HEK293 (cell line): ENCODE results near the gene GALE.
A peak's percentile ranks its signal among the peaks of the same experiment; 100 is the strongest.

ENCODE experiments used
- EGR2 ChIP-seq: fragments of 450-650 bp; formaldehyde crosslinking; IDR thresholded peaks from 2 replicates; pipeline ENCODE4 v1.5.1; 2016; ENCODE audit warnings: low read depth, missing biosample characterization, missing genetic modification characterization
- HOXA7 ChIP-seq: sonication (generic); formaldehyde crosslinking; IDR thresholded peaks from 2 replicates; pipeline ENCODE4 v1.8.1; 2022; ENCODE audit warnings: missing genetic modification reagents, borderline replicate concordance
- KLF10 ChIP-seq: fragments of 450-650 bp; IDR thresholded peaks from 2 replicates; pipeline ENCODE4 v1.5.1; 2018; ENCODE audit warnings: missing biosample characterization, mild to moderate bottlenecking, missing genetic modification characterization
- ZBTB21 ChIP-seq: fragments of 450-650 bp; formaldehyde crosslinking; IDR thresholded peaks from 2 replicates; pipeline ENCODE4 v1.5.1; 2017; ENCODE audit warnings: missing biosample characterization, missing genetic modification characterization
- ZBTB7A ChIP-seq: fragments of 450-650 bp; formaldehyde crosslinking; IDR thresholded peaks from 2 replicates; pipeline ENCODE4 v1.5.1; 2016; ENCODE audit warnings: low read depth, missing biosample characterization, missing genetic modification characterization
- ZIC2 ChIP-seq: fragments of 450-650 bp; formaldehyde crosslinking; IDR thresholded peaks from 2 replicates; pipeline ENCODE4 v1.5.1; 2016; ENCODE audit warnings: missing biosample characterization, missing genetic modification characterization
- ZNF132 ChIP-seq: fragments of 450-650 bp; formaldehyde crosslinking; IDR thresholded peaks from 2 replicates; pipeline ENCODE4 v1.5.1; 2017; ENCODE audit warnings: missing biosample characterization, missing genetic modification characterization, borderline replicate concordance
- ZNF146 ChIP-seq: fragments of 450-650 bp; formaldehyde crosslinking; IDR thresholded peaks from 2 replicates; pipeline ENCODE4 v1.5.1; 2016; ENCODE audit warnings: missing biosample characterization, missing genetic modification characterization
- ZNF221 ChIP-seq: fragments of 450-650 bp; formaldehyde crosslinking; IDR thresholded peaks from 2 replicates; pipeline ENCODE4 v1.5.1; 2017; ENCODE audit warnings: missing biosample characterization, missing genetic modification characterization, borderline replicate concordance
- ZNF354C ChIP-seq: fragments of 450-650 bp; formaldehyde crosslinking; IDR thresholded peaks from 2 replicates; pipeline ENCODE4 v1.5.1; 2016; ENCODE audit warnings: missing biosample characterization, missing genetic modification characterization, low read depth, borderline replicate concordance
- ZNF391 ChIP-seq: fragments of 450-650 bp; formaldehyde crosslinking; IDR thresholded peaks from 2 replicates; pipeline ENCODE4 v1.5.1; 2016; ENCODE audit warnings: low read depth, missing biosample characterization, missing genetic modification characterization, borderline replicate concordance
- ZNF621 ChIP-seq: fragments of 450-650 bp; formaldehyde crosslinking; IDR thresholded peaks from 2 replicates; pipeline ENCODE4 v1.5.1; 2017; ENCODE audit warnings: missing biosample characterization, missing genetic modification characterization
- ZNF670 ChIP-seq: fragments of 450-650 bp; formaldehyde crosslinking; IDR thresholded peaks from 2 replicates; pipeline ENCODE4 v1.5.1; 2016; ENCODE audit warnings: missing biosample characterization, missing genetic modification characterization, low read depth
- ZNF776 ChIP-seq: fragments of 450-650 bp; formaldehyde crosslinking; IDR thresholded peaks from 2 replicates; pipeline ENCODE4 v1.5.0; 2017; ENCODE audit warnings: missing biosample characterization, missing genetic modification characterization, borderline replicate concordance
- ZNF837 ChIP-seq: fragments of 450-650 bp; formaldehyde crosslinking; IDR thresholded peaks from 2 replicates; pipeline ENCODE4 v1.5.1; 2016; ENCODE audit warnings: missing biosample characterization, missing genetic modification characterization
- TF ChIP-seq, protein P1 (sequence below): fragments of 450-650 bp; formaldehyde crosslinking; conservative IDR thresholded peaks from 2 replicates; pipeline ENCODE4 v1.5.1; 2016; ENCODE audit warnings: low read depth, missing biosample characterization, missing genetic modification characterization
- TF ChIP-seq, protein P2 (sequence below): fragments of 450-650 bp; formaldehyde crosslinking; IDR thresholded peaks from 2 replicates; pipeline ENCODE4 v1.5.1; 2016; ENCODE audit warnings: missing biosample characterization, missing genetic modification characterization
- TF ChIP-seq, protein P3 (sequence below): fragments of 450-650 bp; formaldehyde crosslinking; conservative IDR thresholded peaks from 2 replicates; pipeline ENCODE4 v1.5.1; 2016; ENCODE audit warnings: low read depth, missing biosample characterization, missing genetic modification characterization
- TF ChIP-seq, protein P4 (sequence below): fragments of 450-650 bp; formaldehyde crosslinking; IDR thresholded peaks from 2 replicates; pipeline ENCODE4 v1.5.1; 2016; ENCODE audit warnings: missing biosample characterization, missing genetic modification characterization
- TF ChIP-seq, protein P5 (sequence below): fragments of 450-650 bp; formaldehyde crosslinking; IDR thresholded peaks from 2 replicates; pipeline ENCODE4 v1.5.1; 2016; ENCODE audit warnings: missing biosample characterization, missing genetic modification characterization
- TF ChIP-seq, protein P6 (sequence below): fragments of 450-650 bp; formaldehyde crosslinking; IDR thresholded peaks from 2 replicates; pipeline ENCODE4 v1.5.1; 2017; ENCODE audit warnings: missing biosample characterization, missing genetic modification characterization

GALE gene

DNA sequence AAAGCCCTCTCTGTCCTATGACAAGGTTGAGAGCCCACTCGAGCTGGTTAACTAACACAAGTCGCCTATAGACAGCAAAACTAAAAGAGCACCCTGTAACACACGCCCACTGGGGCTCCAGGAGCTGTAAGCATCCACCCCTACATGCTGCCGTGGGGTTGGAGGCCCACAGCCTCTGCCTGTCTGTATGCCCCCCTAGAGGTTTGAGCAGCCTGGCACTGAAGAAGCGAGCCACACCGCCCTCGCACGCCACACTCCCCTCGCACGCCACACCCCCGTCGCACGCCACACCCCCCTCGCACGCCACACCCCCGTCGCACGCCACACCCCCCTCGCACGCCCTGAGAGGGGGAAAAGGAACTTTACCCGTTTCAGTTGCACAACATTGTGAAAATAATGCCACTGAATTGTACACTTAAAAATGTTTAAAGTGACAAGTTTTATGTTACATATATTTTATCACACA, 37.9 kb upstream of the GALE start (continued):
- TF ChIP-seq, protein P1, sequence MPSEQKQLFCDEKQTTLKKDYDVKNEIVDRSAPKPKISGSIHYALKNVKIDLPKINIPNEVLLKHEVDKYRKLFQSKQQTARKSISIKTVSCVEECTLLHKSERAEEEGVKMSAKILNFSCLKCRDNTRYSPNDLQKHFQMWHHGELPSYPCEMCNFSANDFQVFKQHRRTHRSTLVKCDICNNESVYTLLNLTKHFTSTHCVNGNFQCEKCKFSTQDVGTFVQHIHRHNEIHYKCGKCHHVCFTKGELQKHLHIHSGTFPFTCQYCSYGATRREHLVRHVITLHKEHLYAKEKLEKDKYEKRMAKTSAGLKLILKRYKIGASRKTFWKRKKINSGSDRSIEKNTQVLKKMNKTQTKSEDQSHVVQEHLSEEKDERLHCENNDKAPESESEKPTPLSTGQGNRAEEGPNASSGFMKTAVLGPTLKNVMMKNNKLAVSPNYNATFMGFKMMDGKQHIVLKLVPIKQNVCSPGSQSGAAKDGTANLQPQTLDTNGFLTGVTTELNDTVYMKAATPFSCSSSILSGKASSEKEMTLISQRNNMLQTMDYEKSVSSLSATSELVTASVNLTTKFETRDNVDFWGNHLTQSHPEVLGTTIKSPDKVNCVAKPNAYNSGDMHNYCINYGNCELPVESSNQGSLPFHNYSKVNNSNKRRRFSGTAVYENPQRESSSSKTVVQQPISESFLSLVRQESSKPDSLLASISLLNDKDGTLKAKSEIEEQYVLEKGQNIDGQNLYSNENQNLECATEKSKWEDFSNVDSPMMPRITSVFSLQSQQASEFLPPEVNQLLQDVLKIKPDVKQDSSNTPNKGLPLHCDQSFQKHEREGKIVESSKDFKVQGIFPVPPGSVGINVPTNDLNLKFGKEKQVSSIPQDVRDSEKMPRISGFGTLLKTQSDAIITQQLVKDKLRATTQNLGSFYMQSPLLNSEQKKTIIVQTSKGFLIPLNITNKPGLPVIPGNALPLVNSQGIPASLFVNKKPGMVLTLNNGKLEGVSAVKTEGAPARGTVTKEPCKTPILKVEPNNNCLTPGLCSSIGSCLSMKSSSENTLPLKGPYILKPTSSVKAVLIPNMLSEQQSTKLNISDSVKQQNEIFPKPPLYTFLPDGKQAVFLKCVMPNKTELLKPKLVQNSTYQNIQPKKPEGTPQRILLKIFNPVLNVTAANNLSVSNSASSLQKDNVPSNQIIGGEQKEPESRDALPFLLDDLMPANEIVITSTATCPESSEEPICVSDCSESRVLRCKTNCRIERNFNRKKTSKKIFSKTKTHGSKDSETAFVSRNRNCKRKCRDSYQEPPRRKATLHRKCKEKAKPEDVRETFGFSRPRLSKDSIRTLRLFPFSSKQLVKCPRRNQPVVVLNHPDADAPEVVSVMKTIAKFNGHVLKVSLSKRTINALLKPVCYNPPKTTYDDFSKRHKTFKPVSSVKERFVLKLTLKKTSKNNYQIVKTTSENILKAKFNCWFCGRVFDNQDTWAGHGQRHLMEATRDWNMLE (tag by site-specific recombination): no peak
- TF ChIP-seq, protein P2, sequence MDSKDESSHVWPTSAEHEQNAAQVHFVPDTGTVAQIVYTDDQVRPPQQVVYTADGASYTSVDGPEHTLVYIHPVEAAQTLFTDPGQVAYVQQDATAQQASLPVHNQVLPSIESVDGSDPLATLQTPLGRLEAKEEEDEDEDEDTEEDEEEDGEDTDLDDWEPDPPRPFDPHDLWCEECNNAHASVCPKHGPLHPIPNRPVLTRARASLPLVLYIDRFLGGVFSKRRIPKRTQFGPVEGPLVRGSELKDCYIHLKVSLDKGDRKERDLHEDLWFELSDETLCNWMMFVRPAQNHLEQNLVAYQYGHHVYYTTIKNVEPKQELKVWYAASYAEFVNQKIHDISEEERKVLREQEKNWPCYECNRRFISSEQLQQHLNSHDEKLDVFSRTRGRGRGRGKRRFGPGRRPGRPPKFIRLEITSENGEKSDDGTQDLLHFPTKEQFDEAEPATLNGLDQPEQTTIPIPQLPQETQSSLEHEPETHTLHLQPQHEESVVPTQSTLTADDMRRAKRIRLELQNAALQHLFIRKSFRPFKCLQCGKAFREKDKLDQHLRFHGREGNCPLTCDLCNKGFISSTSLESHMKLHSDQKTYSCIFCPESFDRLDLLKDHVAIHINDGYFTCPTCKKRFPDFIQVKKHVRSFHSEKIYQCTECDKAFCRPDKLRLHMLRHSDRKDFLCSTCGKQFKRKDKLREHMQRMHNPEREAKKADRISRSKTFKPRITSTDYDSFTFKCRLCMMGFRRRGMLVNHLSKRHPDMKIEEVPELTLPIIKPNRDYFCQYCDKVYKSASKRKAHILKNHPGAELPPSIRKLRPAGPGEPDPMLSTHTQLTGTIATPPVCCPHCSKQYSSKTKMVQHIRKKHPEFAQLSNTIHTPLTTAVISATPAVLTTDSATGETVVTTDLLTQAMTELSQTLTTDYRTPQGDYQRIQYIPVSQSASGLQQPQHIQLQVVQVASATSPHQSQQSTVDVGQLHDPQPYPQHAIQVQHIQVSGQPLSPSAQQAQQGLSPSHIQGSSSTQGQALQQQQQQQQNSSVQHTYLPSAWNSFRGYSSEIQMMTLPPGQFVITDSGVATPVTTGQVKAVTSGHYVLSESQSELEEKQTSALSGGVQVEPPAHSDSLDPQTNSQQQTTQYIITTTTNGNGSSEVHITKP (tag by site-specific recombination): peak; percentile 45
- TF ChIP-seq ZNF837 (tag by site-specific recombination): no peak
- no peak for TF ChIP-seq ZNF621 (tag by site-specific recombination)
- no peak for TF ChIP-seq ZBTB7A (tag by site-specific recombination)
- no peak for TF ChIP-seq ZNF221 (tag by site-specific recombination)
- TF ChIP-seq, protein P3, sequence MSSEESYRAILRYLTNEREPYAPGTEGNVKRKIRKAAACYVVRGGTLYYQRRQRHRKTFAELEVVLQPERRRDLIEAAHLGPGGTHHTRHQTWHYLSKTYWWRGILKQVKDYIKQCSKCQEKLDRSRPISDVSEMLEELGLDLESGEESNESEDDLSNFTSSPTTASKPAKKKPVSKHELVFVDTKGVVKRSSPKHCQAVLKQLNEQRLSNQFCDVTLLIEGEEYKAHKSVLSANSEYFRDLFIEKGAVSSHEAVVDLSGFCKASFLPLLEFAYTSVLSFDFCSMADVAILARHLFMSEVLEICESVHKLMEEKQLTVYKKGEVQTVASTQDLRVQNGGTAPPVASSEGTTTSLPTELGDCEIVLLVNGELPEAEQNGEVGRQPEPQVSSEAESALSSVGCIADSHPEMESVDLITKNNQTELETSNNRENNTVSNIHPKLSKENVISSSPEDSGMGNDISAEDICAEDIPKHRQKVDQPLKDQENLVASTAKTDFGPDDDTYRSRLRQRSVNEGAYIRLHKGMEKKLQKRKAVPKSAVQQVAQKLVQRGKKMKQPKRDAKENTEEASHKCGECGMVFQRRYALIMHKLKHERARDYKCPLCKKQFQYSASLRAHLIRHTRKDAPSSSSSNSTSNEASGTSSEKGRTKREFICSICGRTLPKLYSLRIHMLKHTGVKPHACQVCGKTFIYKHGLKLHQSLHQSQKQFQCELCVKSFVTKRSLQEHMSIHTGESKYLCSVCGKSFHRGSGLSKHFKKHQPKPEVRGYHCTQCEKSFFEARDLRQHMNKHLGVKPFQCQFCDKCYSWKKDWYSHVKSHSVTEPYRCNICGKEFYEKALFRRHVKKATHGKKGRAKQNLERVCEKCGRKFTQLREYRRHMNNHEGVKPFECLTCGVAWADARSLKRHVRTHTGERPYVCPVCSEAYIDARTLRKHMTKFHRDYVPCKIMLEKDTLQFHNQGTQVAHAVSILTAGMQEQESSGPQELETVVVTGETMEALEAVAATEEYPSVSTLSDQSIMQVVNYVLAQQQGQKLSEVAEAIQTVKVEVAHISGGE (tag by site-specific recombination): no peak
- no peak for TF ChIP-seq ZNF132 (tag by site-specific recombination)
- peak; percentile 89 for TF ChIP-seq EGR2 (tag by site-specific recombination)
- TF ChIP-seq ZIC2 (tag by site-specific recombination): no peak
- TF ChIP-seq ZNF391 (tag by site-specific recombination): no peak
- TF ChIP-seq, protein P4, sequence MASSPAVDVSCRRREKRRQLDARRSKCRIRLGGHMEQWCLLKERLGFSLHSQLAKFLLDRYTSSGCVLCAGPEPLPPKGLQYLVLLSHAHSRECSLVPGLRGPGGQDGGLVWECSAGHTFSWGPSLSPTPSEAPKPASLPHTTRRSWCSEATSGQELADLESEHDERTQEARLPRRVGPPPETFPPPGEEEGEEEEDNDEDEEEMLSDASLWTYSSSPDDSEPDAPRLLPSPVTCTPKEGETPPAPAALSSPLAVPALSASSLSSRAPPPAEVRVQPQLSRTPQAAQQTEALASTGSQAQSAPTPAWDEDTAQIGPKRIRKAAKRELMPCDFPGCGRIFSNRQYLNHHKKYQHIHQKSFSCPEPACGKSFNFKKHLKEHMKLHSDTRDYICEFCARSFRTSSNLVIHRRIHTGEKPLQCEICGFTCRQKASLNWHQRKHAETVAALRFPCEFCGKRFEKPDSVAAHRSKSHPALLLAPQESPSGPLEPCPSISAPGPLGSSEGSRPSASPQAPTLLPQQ (tag by site-specific recombination): no peak
- TF ChIP-seq ZNF146: no peak
- TF ChIP-seq, protein P5, sequence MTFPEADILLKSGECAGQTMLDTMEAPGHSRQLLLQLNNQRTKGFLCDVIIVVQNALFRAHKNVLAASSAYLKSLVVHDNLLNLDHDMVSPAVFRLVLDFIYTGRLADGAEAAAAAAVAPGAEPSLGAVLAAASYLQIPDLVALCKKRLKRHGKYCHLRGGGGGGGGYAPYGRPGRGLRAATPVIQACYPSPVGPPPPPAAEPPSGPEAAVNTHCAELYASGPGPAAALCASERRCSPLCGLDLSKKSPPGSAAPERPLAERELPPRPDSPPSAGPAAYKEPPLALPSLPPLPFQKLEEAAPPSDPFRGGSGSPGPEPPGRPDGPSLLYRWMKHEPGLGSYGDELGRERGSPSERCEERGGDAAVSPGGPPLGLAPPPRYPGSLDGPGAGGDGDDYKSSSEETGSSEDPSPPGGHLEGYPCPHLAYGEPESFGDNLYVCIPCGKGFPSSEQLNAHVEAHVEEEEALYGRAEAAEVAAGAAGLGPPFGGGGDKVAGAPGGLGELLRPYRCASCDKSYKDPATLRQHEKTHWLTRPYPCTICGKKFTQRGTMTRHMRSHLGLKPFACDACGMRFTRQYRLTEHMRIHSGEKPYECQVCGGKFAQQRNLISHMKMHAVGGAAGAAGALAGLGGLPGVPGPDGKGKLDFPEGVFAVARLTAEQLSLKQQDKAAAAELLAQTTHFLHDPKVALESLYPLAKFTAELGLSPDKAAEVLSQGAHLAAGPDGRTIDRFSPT (tag by site-specific recombination): no peak
- TF ChIP-seq ZNF354C: no peak
- TF ChIP-seq ZNF776: no peak
- no peak for TF ChIP-seq HOXA7
- TF ChIP-seq, protein P6, sequence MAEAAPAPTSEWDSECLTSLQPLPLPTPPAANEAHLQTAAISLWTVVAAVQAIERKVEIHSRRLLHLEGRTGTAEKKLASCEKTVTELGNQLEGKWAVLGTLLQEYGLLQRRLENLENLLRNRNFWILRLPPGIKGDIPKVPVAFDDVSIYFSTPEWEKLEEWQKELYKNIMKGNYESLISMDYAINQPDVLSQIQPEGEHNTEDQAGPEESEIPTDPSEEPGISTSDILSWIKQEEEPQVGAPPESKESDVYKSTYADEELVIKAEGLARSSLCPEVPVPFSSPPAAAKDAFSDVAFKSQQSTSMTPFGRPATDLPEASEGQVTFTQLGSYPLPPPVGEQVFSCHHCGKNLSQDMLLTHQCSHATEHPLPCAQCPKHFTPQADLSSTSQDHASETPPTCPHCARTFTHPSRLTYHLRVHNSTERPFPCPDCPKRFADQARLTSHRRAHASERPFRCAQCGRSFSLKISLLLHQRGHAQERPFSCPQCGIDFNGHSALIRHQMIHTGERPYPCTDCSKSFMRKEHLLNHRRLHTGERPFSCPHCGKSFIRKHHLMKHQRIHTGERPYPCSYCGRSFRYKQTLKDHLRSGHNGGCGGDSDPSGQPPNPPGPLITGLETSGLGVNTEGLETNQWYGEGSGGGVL: 0 out of 2 replicates have a peak, but pooled peaks have one; percentile 32
- no peak for TF ChIP-seq ZBTB21
- TF ChIP-seq ZNF670 (tag by site-specific recombination): no peak
- peak; percentile 99 for TF ChIP-seq KLF10 (tag by site-specific recombination)
